ENCODE data around the gene CDC42BPB.

GRCh38 chr14:103105580-103106150, 48.3 kb upstream of the CDC42BPB start:
- no peak for TF ChIP-seq CEBPB (IDR thresholded peaks at IDR 0.05; ENCODE audit: low read depth, low read length)
- TF ChIP-seq CHD1 (IDR thresholded peaks at IDR 0.05; ENCODE audit: low read depth, low read length), result no peak
- no peak for TF ChIP-seq RAD21 (IDR thresholded peaks at IDR 0.05; ENCODE audit: low read length)
- TF ChIP-seq MXI1 (IDR thresholded peaks at IDR 0.05; ENCODE audit: borderline replicate concordance, low read depth, low read length), result no peak
- TF ChIP-seq CTCF (conservative IDR thresholded peaks at IDR 0.05; ENCODE audit: low read depth, low read length), result 0 out of 2 replicates have a peak, but pooled peaks have one; percentile 7
- TF ChIP-seq MAFK (IDR thresholded peaks at IDR 0.05; ENCODE audit: low read depth, low read length), result no peak
- no peak for TF ChIP-seq POLR2A (IDR thresholded peaks at IDR 0.05; ENCODE audit: low read depth, low read length)
- no peak for TF ChIP-seq RCOR1 (IDR thresholded peaks at IDR 0.05; ENCODE audit: insufficient replicate concordance, low read length)
- no peak for TF ChIP-seq FOS (IDR thresholded peaks at IDR 0.05; ENCODE audit: low read depth, low read length)
- TF ChIP-seq MAZ (IDR thresholded peaks at IDR 0.05; ENCODE audit: borderline replicate concordance, low read depth, low read length), result no peak
- TF ChIP-seq BHLHE40 (IDR thresholded peaks at IDR 0.05; ENCODE audit: low read depth, low read length), result no peak
- no peak for TF ChIP-seq USF2 (IDR thresholded peaks at IDR 0.05; ENCODE audit: low read depth, low read length)
